WI38 (cell line): Measurements from ENCODE around the gene HECW1.

Experiments used
- H3K4me3 ChIP-seq: 2 replicates; pipeline ENCODE4 v1.5.1; 2011; ENCODE audit warnings: low read depth, mild to moderate bottlenecking, control low read depth, low read length
- TF ChIP-seq, protein P1 (sequence below): IDR thresholded peaks from 2 replicates; pipeline ENCODE4 v1.5.1; 2012; ENCODE audit warnings: low read depth, mild to moderate bottlenecking, control low read depth, low read length

Gene HECW1

DNA sequence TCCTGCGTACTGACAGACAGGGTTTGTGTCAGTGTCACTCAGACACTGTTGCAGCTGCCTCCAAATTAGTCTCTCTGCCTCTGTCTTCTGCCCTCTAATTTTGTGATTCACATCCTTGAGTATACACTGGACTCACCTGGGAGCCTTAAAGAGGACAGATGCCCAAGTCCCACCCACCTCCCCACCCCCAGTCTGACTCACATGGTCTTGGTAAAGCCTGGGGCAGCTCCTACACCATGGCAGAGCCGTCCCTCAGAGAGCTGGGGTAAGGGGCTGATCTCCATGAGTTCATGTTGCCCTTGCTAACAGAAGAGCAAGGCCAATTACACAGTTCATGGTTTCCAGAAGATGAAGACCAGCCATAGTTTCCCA is 272.8 kb downstream of the HECW1 start:
- TF ChIP-seq, protein P1, sequence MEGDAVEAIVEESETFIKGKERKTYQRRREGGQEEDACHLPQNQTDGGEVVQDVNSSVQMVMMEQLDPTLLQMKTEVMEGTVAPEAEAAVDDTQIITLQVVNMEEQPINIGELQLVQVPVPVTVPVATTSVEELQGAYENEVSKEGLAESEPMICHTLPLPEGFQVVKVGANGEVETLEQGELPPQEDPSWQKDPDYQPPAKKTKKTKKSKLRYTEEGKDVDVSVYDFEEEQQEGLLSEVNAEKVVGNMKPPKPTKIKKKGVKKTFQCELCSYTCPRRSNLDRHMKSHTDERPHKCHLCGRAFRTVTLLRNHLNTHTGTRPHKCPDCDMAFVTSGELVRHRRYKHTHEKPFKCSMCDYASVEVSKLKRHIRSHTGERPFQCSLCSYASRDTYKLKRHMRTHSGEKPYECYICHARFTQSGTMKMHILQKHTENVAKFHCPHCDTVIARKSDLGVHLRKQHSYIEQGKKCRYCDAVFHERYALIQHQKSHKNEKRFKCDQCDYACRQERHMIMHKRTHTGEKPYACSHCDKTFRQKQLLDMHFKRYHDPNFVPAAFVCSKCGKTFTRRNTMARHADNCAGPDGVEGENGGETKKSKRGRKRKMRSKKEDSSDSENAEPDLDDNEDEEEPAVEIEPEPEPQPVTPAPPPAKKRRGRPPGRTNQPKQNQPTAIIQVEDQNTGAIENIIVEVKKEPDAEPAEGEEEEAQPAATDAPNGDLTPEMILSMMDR: no peak
- H3K4me3 ChIP-seq: no peak overlapping the region

DNA sequence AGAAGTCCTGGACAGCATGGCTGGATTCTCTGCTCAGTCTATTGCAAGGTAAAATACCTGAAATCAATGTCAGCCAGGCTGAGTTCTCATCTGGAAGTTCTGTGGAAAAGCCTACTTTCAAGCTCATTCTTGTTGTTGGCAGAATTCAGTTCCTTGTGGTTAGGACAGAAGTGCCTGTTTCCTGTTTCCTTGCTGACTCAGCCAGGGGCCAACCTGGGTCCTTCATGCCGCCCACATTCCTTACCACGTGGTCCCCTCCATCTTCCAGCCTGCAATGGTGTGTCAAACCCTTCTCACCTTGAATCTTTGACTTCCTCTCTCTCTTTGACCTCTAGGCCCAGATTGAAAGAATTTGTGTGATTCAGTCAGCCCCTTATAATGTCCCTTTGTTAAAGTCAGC is 273.4 kb downstream of the HECW1 start:
- TF ChIP-seq, protein P1: no peak
- no peak overlapping the region for H3K4me3 ChIP-seq

DNA sequence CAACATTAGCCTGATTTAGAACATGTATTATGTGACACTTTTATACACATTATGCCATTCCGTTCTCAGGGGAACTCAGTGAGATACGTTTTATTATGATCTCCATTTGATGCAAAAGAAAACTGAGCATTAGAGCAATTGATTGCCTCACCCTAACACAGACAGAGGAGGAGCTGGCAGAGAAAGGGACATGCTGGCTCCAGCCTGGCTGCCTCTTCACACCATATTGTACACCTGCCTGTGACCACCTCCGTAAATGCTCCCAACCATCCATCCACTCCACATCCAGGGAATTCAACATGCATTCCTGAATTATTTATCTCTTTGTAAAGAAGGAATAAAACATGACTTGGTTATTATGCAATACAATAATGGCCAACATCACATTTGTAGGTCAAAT is 275.5 kb downstream of the HECW1 start:
- TF ChIP-seq, protein P1: no peak

DNA sequence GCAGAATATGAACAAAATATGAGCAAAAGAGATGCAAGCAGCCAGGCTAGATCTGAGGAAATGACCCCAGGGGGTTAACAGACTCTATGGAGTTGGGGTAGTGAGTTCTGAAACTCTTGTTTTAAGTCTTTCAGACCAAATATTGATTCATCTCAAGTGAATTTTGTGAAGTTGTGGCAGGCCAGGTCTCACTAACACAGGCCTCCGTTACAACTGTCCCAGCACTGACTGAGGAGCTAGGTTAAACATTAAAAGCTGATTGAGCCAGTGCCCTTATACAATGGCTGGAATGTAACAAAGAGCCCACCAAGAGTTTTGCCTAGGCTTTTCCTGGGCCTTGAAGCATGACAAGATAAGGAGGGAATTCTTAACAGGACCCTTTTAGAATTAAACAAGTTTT is 278.1 kb downstream of the HECW1 start:
- H3K4me3 ChIP-seq: no peak overlapping the region
- TF ChIP-seq, protein P1: no peak

More for the DNA sequence above, 275.5 kb downstream of the HECW1 start:
- H3K4me3 ChIP-seq: no peak overlapping the region

DNA sequence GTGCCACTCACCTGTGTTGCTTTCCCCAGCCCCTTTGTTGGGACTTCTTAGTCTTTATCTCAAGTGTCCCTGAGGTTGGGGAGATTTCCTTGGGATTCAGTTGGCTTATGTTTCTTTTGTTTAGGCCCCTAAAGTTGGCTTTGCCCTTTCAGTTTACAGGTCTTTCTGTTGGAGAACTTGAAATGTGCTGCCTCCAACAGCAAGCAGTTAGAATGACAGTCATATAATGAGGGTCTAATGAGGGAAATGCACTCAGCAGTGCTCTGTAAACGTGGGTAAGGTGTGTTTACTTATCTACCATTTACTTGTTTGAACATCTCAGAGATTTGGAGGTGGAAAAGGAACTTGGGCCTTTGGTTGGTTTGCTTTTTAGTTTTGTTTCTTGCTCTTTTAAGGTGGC is 279.1 kb downstream of the HECW1 start:
- TF ChIP-seq, protein P1: no peak
- no peak overlapping the region for H3K4me3 ChIP-seq

DNA sequence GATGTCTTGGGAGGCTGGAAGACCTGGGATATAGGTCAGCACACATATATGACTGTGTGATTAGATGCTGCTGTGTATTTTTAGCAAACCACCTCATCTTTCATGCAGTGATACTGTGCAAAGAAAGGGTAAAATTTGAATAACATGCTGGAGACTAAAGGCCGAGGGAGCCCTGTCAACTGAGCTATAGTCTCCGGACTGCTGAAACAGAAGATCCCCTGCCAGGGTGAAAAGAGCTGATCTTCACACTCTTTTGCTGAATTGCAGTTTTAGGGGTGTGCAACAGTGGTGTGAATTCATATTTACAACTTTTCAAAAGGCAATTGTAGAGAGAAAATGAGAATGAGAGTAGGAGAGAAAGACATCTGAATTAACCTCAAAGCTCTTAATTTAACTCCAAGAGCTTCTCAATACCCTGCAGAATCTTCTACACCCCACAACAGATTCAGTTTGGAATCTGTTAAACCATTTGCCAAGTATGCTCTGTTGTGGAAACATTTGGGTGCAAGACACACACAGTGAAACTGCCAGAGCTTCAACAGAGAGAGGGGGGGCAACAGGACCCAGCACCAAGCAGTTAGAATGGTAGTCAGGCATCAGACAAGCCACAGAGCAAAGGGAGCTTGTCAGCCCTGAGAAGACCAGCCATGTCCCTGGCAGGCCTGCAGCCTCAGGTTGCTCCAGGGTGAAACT is 280.3 kb downstream of the HECW1 start:
- TF ChIP-seq, protein P1: no peak
- H3K4me3 ChIP-seq: no peak overlapping the region

DNA sequence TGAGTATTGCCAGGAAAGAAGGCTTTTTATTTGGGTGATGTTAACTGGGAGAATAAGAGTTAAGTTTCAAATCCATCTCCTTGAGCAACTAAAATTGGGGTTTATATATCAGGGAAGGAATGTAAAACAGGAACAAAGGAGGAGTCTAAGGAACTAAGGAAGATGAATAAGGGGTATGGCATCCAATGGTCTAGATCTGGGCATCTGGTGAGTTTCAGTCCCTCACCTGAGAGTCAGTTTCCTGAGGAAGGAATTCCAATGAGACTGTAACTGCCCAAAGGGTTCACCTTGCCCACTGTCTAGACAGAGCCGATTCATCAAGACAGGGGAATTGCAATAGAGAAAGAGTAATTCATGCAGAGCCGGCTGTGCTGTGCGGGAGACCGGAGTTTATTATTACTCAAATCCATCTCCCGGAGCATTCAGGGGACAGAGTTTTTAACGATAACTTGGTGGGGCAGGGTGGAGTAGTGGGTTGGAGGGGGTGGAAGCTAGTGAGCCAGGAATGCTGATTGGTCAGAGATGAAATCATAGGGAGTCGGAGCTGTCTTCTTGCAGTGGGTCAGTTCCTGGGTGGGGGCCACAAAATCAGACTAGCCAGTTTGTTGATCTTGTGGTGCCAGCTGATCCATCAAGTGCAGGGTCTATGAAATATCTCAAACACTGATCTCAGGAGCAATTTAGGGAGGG is 282.1 kb downstream of the HECW1 start:
- TF ChIP-seq, protein P1: no peak
- no peak overlapping the region for H3K4me3 ChIP-seq
